ENCODE results near the gene PTAFR. TPM values are rescaled to one million over a fixed set of nuclear protein-coding genes. Genes with fewer than 3 reads are reported as not detected.

PTAFR gene
- total RNA-seq, 2 experiments from 2014 or later, result 0.20 to 0.56 TPM

GRCh38 chr1:28171246-28171645 is 5.2 kb downstream of the PTAFR start:
- Mint-ChIP-seq H3K4me1 (peaks cover 48% of the 10 kb centered on the region), H3K9me3 (no peaks in the 10 kb centered on the region), H3K4me3 (no peak overlapping the region), H3K27ac (no peak overlapping the region), H3K36me3 (ENCODE audit: low read depth) (peaks cover 5% of the 10 kb centered on the region), H3K27me3 (peaks cover 53% of the 10 kb centered on the region)
- POLR2A ChIA-PET, result no interaction called here
- DNase-seq, result no peak
- CTCF ChIA-PET, result no interaction called here

- Mint-ChIP-seq H3K4me3 (no peak overlapping the region), H3K27ac (no peak overlapping the region), H3K9me3 (peaks cover 3% of the 10 kb centered on the region), H3K4me1 (peaks cover 48% of the 10 kb centered on the region), H3K36me3 (ENCODE audit: low read depth) (peaks cover 5% of the 10 kb centered on the region), H3K27me3 (peaks cover 49% of the 10 kb centered on the region)
- POLR2A ChIA-PET, result no interaction called here
- DNase-seq, result no peak
- CTCF ChIA-PET, result interaction anchor here (1.1 to 1.7 kb wide), 4 partner anchors 13 to 82 kb away, joined by 3 to 5 read pairs (median 4); partner anchors contain the start of gene EYA3
Observed at GRCh38 chr1:28170001-28170596, 6.4 kb downstream of the PTAFR start.

- Mint-ChIP-seq H3K4me1 (peaks cover 7% of the 10 kb centered on the region), H3K4me3 (no peak overlapping the region), H3K27me3 (peaks cover 61% of the 10 kb centered on the region), H3K9me3 (peaks cover 3% of the 10 kb centered on the region), H3K36me3 (ENCODE audit: low read depth) (no peaks in the 10 kb centered on the region), H3K27ac (no peak overlapping the region)
- ChIA-PET CTCF (interaction anchor here (1.3 kb wide), 1 partner anchor 14 kb away, joined by 3 read pairs; no protein-coding TSS in a partner anchor), POLR2A (no interaction called here)
- no peak for DNase-seq
Observed at GRCh38 chr1:28163496-28164161, 12.9 kb downstream of the PTAFR start.

GRCh38 chr1:28162151-28162550 is 14.3 kb downstream of the PTAFR start:
- DNase-seq, result no peak
- Mint-ChIP-seq H3K27me3 (peaks cover 61% of the 10 kb centered on the region), H3K27ac (no peak overlapping the region), H3K9me3 (peaks cover 3% of the 10 kb centered on the region), H3K4me1 (peaks cover 1% of the 10 kb centered on the region), H3K4me3 (no peak overlapping the region), H3K36me3 (ENCODE audit: low read depth) (no peaks in the 10 kb centered on the region)
- ChIA-PET POLR2A (no interaction called here), CTCF (no interaction called here)

- Mint-ChIP-seq H3K36me3 (ENCODE audit: low read depth) (no peaks in the 10 kb centered on the region), H3K9me3 (peaks cover 3% of the 10 kb centered on the region), H3K27ac (no peak overlapping the region), H3K27me3 (peaks cover 62% of the 10 kb centered on the region), H3K4me3 (no peak overlapping the region), H3K4me1 (peaks cover 1% of the 10 kb centered on the region)
- no peak for DNase-seq
- ChIA-PET POLR2A (no interaction called here), CTCF (interaction anchor here (0.6 to 1.1 kb wide), 3 partner anchors 10 to 45 kb away, joined by 3 to 4 read pairs (median 4); no protein-coding TSS in a partner anchor)
Observed at GRCh38 chr1:28161751-28162150, 14.7 kb downstream of the PTAFR start.

GRCh38 chr1:28160782-28161266 is 15.7 kb downstream of the PTAFR start:
- ChIA-PET POLR2A (interaction anchor here (0.6 kb wide), 1 partner anchor 1315 kb away, joined by 3 read pairs; no protein-coding TSS in a partner anchor), CTCF (interaction anchor here (0.6 to 1.1 kb wide), 3 partner anchors 7 to 24 kb away, joined by 3 to 6 read pairs (median 4); no protein-coding TSS in a partner anchor)
- no peak for DNase-seq
- Mint-ChIP-seq H3K27me3 (peaks cover 55% of the 10 kb centered on the region), H3K9me3 (peaks cover under 1% of the 10 kb centered on the region), H3K4me1 (peaks cover 1% of the 10 kb centered on the region), H3K4me3 (no peak overlapping the region), H3K27ac (peak overlapping the region; percentile 15), H3K36me3 (ENCODE audit: low read depth) (no peaks in the 10 kb centered on the region)

GRCh38 chr1:28159680-28160079 is 16.8 kb downstream of the PTAFR start:
- CTCF ChIA-PET, result interaction anchor here (0.6 to 1.0 kb wide), 2 partner anchors 9 to 406 kb away, joined by 5 to 6 read pairs; no protein-coding TSS in a partner anchor
- Mint-ChIP-seq H3K27ac (no peak overlapping the region), H3K9me3 (no peaks in the 10 kb centered on the region), H3K4me3 (no peak overlapping the region), H3K36me3 (ENCODE audit: low read depth) (no peaks in the 10 kb centered on the region), H3K27me3 (peaks cover 61% of the 10 kb centered on the region), H3K4me1 (peaks cover 1% of the 10 kb centered on the region)
- no peak for DNase-seq
- POLR2A ChIA-PET, result no interaction called here

- CTCF ChIA-PET, result no interaction called here
- no peak overlapping the region for H3K27ac Mint-ChIP-seq
Observed at GRCh38 chr1:28159243-28159642, 17.2 kb downstream of the PTAFR start.

GRCh38 chr1:28157894-28158293 is 18.6 kb downstream of the PTAFR start:
- ChIA-PET POLR2A (no interaction called here), CTCF (no interaction called here)
- no peak overlapping the region for H3K4me3 Mint-ChIP-seq
- H3K27ac Mint-ChIP-seq, result no peak overlapping the region
- peaks cover 3% of the 10 kb centered on the region for H3K4me1 Mint-ChIP-seq
- H3K36me3 Mint-ChIP-seq (ENCODE audit: low read depth), result no peaks in the 10 kb centered on the region
- peaks cover 51% of the 10 kb centered on the region for H3K27me3 Mint-ChIP-seq
- no peak for DNase-seq
- no peaks in the 10 kb centered on the region for H3K9me3 Mint-ChIP-seq

More at GRCh38 chr1:28159243-28159642, 17.2 kb downstream of the PTAFR start:
- Mint-ChIP-seq H3K4me3 (no peak overlapping the region), H3K27me3 (peaks cover 60% of the 10 kb centered on the region), H3K36me3 (ENCODE audit: low read depth) (no peaks in the 10 kb centered on the region), H3K9me3 (no peaks in the 10 kb centered on the region), H3K4me1 (peaks cover 1% of the 10 kb centered on the region)
- POLR2A ChIA-PET, result no interaction called here
- no peak for DNase-seq

- Mint-ChIP-seq H3K4me3 (no peak overlapping the region), H3K27ac (no peak overlapping the region), H3K27me3 (peaks cover 46% of the 10 kb centered on the region), H3K4me1 (peaks cover 3% of the 10 kb centered on the region), H3K36me3 (ENCODE audit: low read depth) (no peaks in the 10 kb centered on the region), H3K9me3 (no peaks in the 10 kb centered on the region)
- DNase-seq, result no peak
- CTCF ChIA-PET, result interaction anchor here (1.2 kb wide), 1 partner anchor 13 kb away, joined by 3 read pairs; no protein-coding TSS in a partner anchor
- POLR2A ChIA-PET, result no interaction called here
Observed at GRCh38 chr1:28156821-28157220, 19.7 kb downstream of the PTAFR start.

- H3K9me3 Mint-ChIP-seq, result no peaks in the 10 kb centered on the region
- no peak overlapping the region for H3K27ac Mint-ChIP-seq
- DNase-seq, result no peak
- H3K27me3 Mint-ChIP-seq, result peaks cover 40% of the 10 kb centered on the region
- POLR2A ChIA-PET, result no interaction called here
- H3K4me1 Mint-ChIP-seq, result peaks cover 1% of the 10 kb centered on the region
- CTCF ChIA-PET, result interaction anchor here (0.9 kb wide), 1 partner anchor 11 kb away, joined by 3 read pairs; no protein-coding TSS in a partner anchor
- no peaks in the 10 kb centered on the region for H3K36me3 Mint-ChIP-seq (ENCODE audit: low read depth)
- no peak overlapping the region for H3K4me3 Mint-ChIP-seq
Observed at GRCh38 chr1:28155628-28156027, 20.9 kb downstream of the PTAFR start.

- H3K4me3 Mint-ChIP-seq, result no peak overlapping the region
- no peak overlapping the region for H3K27ac Mint-ChIP-seq
- POLR2A ChIA-PET, result interaction anchor here (0.7 kb wide), 1 partner anchor 41 kb away, joined by 3 read pairs; no protein-coding TSS in a partner anchor
- H3K9me3 Mint-ChIP-seq, result no peaks in the 10 kb centered on the region
- DNase-seq, result no peak
- H3K27me3 Mint-ChIP-seq, result peaks cover 41% of the 10 kb centered on the region
- H3K4me1 Mint-ChIP-seq, result peaks cover 1% of the 10 kb centered on the region
- H3K36me3 Mint-ChIP-seq (ENCODE audit: low read depth), result no peaks in the 10 kb centered on the region
- CTCF ChIA-PET, result interaction anchor here (0.7 kb wide), 1 partner anchor 7 kb away, joined by 6 read pairs; no protein-coding TSS in a partner anchor
Observed at GRCh38 chr1:28154078-28154594, 22.4 kb downstream of the PTAFR start.
